GM18505 (cell line): ENCODE measurements around the gene TBC1D2.
A peak's percentile ranks its signal among the peaks of the same experiment; 100 is the strongest.

Source experiments
- ATAC-seq: cut with Tn5 transposase; IDR thresholded peaks from one replicate; pipeline ENCODE4 v1.9.1; 2021; ENCODE audit not compliant: unreplicated experiment
- POLR2A ChIP-seq: IDR thresholded peaks from 4 replicates; pipeline ENCODE4 v1.6.1; 2011; ENCODE audit warnings: borderline replicate concordance; ENCODE audit not compliant: insufficient read depth, insufficient read length; ENCODE audit errors: extremely low read depth

The TBC1D2 gene

GRCh38 chr9:98255578-98256296, at the start of gene TBC1D2:
Gene TBC1D2, minus strand, starts transcription at chr9:98255649. Its CDS starts 108 bp downstream, at chr9:98255541.
- ATAC-seq = peak; percentile 85
- TF ChIP-seq POLR2A = peak; percentile 83

GRCh38 chr9:98304381-98304780, 48.9 kb upstream of the TBC1D2 start:
- ATAC-seq = no peak
- TF ChIP-seq POLR2A = no peak

GRCh38 chr9:98303633-98304125, 48.2 kb upstream of the TBC1D2 start:
- TF ChIP-seq POLR2A = no peak
- ATAC-seq = no peak

- TF ChIP-seq POLR2A = no peak
- ATAC-seq = no peak
Observed at GRCh38 chr9:98302938-98303632, 47.6 kb upstream of the TBC1D2 start.

- TF ChIP-seq POLR2A = no peak
- ATAC-seq = no peak
Observed at GRCh38 chr9:98302150-98302549, 46.7 kb upstream of the TBC1D2 start.

- no peak for ATAC-seq
- TF ChIP-seq POLR2A = no peak
Observed at GRCh38 chr9:98300611-98301010, 45.2 kb upstream of the TBC1D2 start.

- TF ChIP-seq POLR2A = no peak
- no peak for ATAC-seq
Observed at GRCh38 chr9:98298476-98298875, 43.0 kb upstream of the TBC1D2 start.

- no peak for TF ChIP-seq POLR2A
- no peak for ATAC-seq
Observed at GRCh38 chr9:98295824-98296223, 40.4 kb upstream of the TBC1D2 start.

- no peak for TF ChIP-seq POLR2A
Observed at GRCh38 chr9:98291820-98292219, 36.4 kb upstream of the TBC1D2 start.

GRCh38 chr9:98290411-98290810, 35.0 kb upstream of the TBC1D2 start:
- no peak for TF ChIP-seq POLR2A
- ATAC-seq = no peak

More at GRCh38 chr9:98291820-98292219, 36.4 kb upstream of the TBC1D2 start:
- ATAC-seq = no peak

- no peak for ATAC-seq
- TF ChIP-seq POLR2A = no peak
Observed at GRCh38 chr9:98289614-98290201, 34.3 kb upstream of the TBC1D2 start.

GRCh38 chr9:98288881-98289280, 33.4 kb upstream of the TBC1D2 start:
- TF ChIP-seq POLR2A = no peak
- ATAC-seq = no peak

- ATAC-seq = no peak
- TF ChIP-seq POLR2A = no peak
Observed at GRCh38 chr9:98287384-98287783, 31.9 kb upstream of the TBC1D2 start.
